DND-41 (cell line): ENCODE results near the gene S100A7A.
"Not testable (repeated sequence)": the region's sequence is repeated elsewhere in the genome, so short reads cannot be mapped to it uniquely, and the experiment has no call there.

Experiments
- CTCF ChIP-seq: IDR thresholded peaks from 2 replicates; pipeline ENCODE4 v1.5.1; 2012; ENCODE audit warnings: borderline replicate concordance, low read length, moderate library complexity, mild to moderate bottlenecking; ENCODE audit not compliant: poor library complexity, severe bottlenecking; ENCODE audit errors: extremely low read depth
- EZH2 ChIP-seq: IDR thresholded peaks from 3 replicates; pipeline ENCODE4 v1.6.1; 2012; ENCODE audit warnings: borderline replicate concordance, low read depth, mild to moderate bottlenecking, moderate library complexity, low read length, inconsistent platforms; ENCODE audit not compliant: severe bottlenecking

GRCh38 chr1:153419436-153419793 lies 3.1 kb downstream of the S100A7A start:
- not testable (repeated sequence) for TF ChIP-seq CTCF, EZH2
